Fibroblast of mammary gland (primary cell): ENCODE measurements around the gene TPP1.

Source experiments
- DNase-seq: peaks from one replicate; pipeline ENCODE4 v3.0.0-alpha.2; 2010; ENCODE audit warnings: low read depth
- H3K4me3 ChIP-seq: 2 replicates; pipeline ENCODE4 v1.5.1; 2011; ENCODE audit warnings: low read depth, mild to moderate bottlenecking, low read length, moderate library complexity; ENCODE audit not compliant: control insufficient read depth
- TF ChIP-seq, protein P1 (sequence below): conservative IDR thresholded peaks from 2 replicates; pipeline ENCODE4 v1.5.1; 2011; ENCODE audit warnings: low read depth, low read length, inconsistent platforms; ENCODE audit not compliant: control insufficient read depth, insufficient read depth

The TPP1 gene

DNA sequence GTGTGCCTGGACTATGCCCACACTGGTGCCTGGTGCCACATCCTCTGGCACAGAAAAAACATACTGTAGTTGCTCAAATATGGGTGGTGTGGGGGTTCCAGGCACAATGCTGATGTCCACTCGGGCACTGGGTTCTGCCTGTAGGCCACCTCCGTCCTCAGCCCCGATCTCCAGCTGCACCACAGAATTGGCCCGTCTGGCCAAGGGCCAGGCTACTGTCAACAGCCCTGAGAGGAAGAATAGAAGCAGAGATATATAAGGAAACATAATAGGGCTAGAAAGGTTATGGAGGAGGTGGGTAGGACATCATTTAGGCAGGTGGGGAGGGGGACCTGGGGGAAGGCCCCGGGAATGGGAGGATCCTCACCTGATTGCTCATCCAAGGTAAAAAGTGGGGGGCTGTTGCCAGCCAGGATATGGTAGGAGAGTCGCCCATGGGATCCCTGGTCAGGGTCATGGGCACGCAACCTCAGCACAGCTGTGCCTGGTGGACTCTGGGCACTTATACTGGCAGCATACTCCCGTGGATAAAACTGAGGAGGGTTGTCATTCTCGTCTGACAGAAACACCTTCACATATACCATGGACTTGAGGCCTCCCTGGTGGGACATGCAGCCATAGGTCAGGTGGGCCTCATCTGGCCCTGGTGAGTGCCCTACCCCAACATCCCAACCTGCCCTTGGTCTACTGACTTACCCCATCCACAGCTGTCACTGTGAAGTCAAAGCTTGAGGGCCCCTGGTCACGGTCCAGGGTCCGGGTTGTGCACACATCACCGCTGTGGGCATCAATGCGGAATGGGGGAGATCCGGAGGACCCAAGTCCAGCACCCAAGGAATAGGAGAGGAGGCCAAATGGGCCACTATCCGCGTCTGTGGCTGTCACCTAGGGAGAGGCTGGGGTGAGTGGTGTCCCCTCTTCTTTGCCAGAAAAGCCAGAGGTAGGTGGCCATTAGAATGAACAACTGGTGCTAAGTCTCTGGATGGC lies 14.5 kb upstream of the TPP1 start:
- no peak for DNase-seq
- H3K4me3 ChIP-seq, result no peak overlapping the region
- TF ChIP-seq, protein P1, sequence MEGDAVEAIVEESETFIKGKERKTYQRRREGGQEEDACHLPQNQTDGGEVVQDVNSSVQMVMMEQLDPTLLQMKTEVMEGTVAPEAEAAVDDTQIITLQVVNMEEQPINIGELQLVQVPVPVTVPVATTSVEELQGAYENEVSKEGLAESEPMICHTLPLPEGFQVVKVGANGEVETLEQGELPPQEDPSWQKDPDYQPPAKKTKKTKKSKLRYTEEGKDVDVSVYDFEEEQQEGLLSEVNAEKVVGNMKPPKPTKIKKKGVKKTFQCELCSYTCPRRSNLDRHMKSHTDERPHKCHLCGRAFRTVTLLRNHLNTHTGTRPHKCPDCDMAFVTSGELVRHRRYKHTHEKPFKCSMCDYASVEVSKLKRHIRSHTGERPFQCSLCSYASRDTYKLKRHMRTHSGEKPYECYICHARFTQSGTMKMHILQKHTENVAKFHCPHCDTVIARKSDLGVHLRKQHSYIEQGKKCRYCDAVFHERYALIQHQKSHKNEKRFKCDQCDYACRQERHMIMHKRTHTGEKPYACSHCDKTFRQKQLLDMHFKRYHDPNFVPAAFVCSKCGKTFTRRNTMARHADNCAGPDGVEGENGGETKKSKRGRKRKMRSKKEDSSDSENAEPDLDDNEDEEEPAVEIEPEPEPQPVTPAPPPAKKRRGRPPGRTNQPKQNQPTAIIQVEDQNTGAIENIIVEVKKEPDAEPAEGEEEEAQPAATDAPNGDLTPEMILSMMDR, result no peak

- DNase-seq, result no peak
- H3K4me3 ChIP-seq, result no peak overlapping the region
- TF ChIP-seq, protein P1, result no peak
These were observed 13.2 kb upstream of the TPP1 start for GRCh38 chr11:6632116-6633073.

GRCh38 chr11:6631361-6631890 lies 12.2 kb upstream of the TPP1 start:
- no peak overlapping the region for H3K4me3 ChIP-seq
- TF ChIP-seq, protein P1, result no peak
- no peak for DNase-seq

GRCh38 chr11:6630632-6631291 lies 11.5 kb upstream of the TPP1 start:
- DNase-seq, result no peak
- no peak overlapping the region for H3K4me3 ChIP-seq
- TF ChIP-seq, protein P1, result no peak

DNA sequence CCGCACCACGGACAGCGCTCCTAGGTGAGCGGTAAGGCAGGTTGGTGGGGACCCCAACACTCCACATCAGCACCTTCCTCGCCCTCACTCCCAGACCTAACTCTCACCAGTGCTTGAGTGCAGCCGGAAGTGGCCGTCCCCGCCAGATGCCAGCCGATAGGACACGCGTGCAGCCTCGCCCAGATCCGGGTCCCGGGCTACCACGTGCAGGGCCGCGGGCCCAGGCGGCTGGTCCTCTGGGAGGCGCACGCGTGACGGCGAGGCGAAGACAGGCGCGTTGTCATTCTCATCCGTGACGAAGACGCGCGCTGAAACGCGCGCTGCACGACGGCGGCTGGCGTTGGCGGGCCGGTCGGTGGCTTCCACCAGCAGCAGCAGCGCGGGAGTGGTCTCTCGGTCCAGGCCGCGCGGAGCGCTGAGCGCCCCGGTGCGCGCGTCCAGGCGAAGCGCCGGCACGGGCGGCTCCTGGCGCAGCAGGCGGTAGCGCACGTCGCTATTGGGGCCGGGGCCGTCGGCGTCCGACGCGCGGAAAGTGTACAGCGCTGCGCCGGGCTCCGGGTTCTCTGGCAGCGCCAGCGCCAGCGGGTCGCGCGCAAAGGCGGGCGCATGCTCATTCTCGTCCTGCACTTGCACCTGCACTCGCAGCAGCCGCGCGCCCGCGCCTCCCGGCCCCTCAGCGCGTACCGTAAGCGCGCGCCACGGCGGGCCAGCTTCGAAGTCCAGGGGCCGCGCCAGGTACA lies 10.8 kb upstream of the TPP1 start:
- no peak overlapping the region for H3K4me3 ChIP-seq
- no peak for DNase-seq
- TF ChIP-seq, protein P1, result no peak
